HUES48 (cell line): ENCODE data around the gene RELT.

ENCODE experiments used
- H3K27ac ChIP-seq: one replicate; pipeline ENCODE4 v1.7.0; 2013; ENCODE audit warnings: low read depth, low read length, inconsistent platforms
- H3K27me3 ChIP-seq: 2 replicates; pipeline ENCODE4 v1.6.1; 2013; ENCODE audit warnings: mild to moderate bottlenecking, low read length; ENCODE audit not compliant: control insufficient read depth, insufficient read depth
- H3K36me3 ChIP-seq: 2 replicates; pipeline ENCODE4 v1.6.1; 2013; ENCODE audit warnings: low read length; ENCODE audit not compliant: control insufficient read depth, insufficient read depth
- H3K4me1 ChIP-seq: 2 replicates; pipeline ENCODE4 v1.6.1; 2013; ENCODE audit warnings: mild to moderate bottlenecking, low read length; ENCODE audit not compliant: control insufficient read depth, insufficient read depth
- H3K4me3 ChIP-seq: 2 replicates; pipeline ENCODE4 v1.5.1; 2013; ENCODE audit warnings: mild to moderate bottlenecking, low read depth, low read length
- H3K9ac ChIP-seq: 2 replicates; pipeline ENCODE4 v1.6.1; 2013; ENCODE audit warnings: mild to moderate bottlenecking, low read depth, low read length, moderate library complexity
- H3K9me3 ChIP-seq: 2 replicates; pipeline ENCODE4 v1.6.1; 2013; ENCODE audit warnings: low read length; ENCODE audit not compliant: control insufficient read depth, insufficient read depth

Gene RELT

GRCh38 chr11:73376160-73376802 is at the start of gene RELT:
TSS of gene RELT (plus strand) at chr11:73376399. CDS start at chr11:73389137, 12,738 bp downstream.
- peak within 1 kb of the TSS; percentile 62 for H3K27ac ChIP-seq
- H3K36me3 ChIP-seq: no peaks in the 10 kb centered on the region
- peaks cover 9% of the 10 kb centered on the region; the same call in 1 of the 2 replicates for H3K4me1 ChIP-seq
- peak within 1 kb of the TSS; percentile 44; the same call in 1 of the 2 replicates for H3K9ac ChIP-seq
- peaks cover 8% of the 10 kb centered on the region for H3K27me3 ChIP-seq
- no peaks in the 10 kb centered on the region for H3K9me3 ChIP-seq
- peak within 1 kb of the TSS; percentile 71 for H3K4me3 ChIP-seq

- Histone ChIP-seq H3K9ac (no peak overlapping the region), H3K36me3 (no peaks in the 10 kb centered on the region), H3K4me1 (peaks cover 37% of the 10 kb centered on the region), H3K27ac (no peak overlapping the region), H3K4me3 (no peak overlapping the region), H3K9me3 (no peaks in the 10 kb centered on the region), H3K27me3 (peaks cover 20% of the 10 kb centered on the region)
Observed at GRCh38 chr11:73326929-73327811, 49.0 kb upstream of the RELT start.

GRCh38 chr11:73327812-73328364 is 48.3 kb upstream of the RELT start:
- Histone ChIP-seq H3K9me3 (no peaks in the 10 kb centered on the region), H3K4me3 (no peak overlapping the region), H3K27ac (no peak overlapping the region), H3K27me3 (peaks cover 23% of the 10 kb centered on the region), H3K36me3 (no peaks in the 10 kb centered on the region), H3K9ac (no peak overlapping the region), H3K4me1 (peaks cover 37% of the 10 kb centered on the region)

GRCh38 chr11:73330569-73331093 is 45.6 kb upstream of the RELT start:
- no peaks in the 10 kb centered on the region for H3K36me3 ChIP-seq

GRCh38 chr11:73331138-73331916 is 44.9 kb upstream of the RELT start:
- no peak overlapping the region for H3K9ac ChIP-seq
- H3K4me1 ChIP-seq: peaks cover 40% of the 10 kb centered on the region
- no peak overlapping the region for H3K4me3 ChIP-seq
- H3K27me3 ChIP-seq: peaks cover 47% of the 10 kb centered on the region
- no peaks in the 10 kb centered on the region for H3K9me3 ChIP-seq
- no peaks in the 10 kb centered on the region for H3K36me3 ChIP-seq
- H3K27ac ChIP-seq: peak overlapping the region; percentile 14

More at GRCh38 chr11:73330569-73331093, 45.6 kb upstream of the RELT start:
- H3K9ac ChIP-seq: no peak overlapping the region
- H3K9me3 ChIP-seq: no peaks in the 10 kb centered on the region
- H3K4me1 ChIP-seq: peaks cover 40% of the 10 kb centered on the region
- peaks cover 47% of the 10 kb centered on the region for H3K27me3 ChIP-seq
- H3K27ac ChIP-seq: peak overlapping the region; percentile 8
- no peak overlapping the region for H3K4me3 ChIP-seq

GRCh38 chr11:73333173-73333572 is 43.0 kb upstream of the RELT start:
- no peaks in the 10 kb centered on the region for H3K9me3 ChIP-seq
- no peak overlapping the region for H3K4me3 ChIP-seq
- H3K27ac ChIP-seq: peak overlapping the region; percentile 21
- H3K9ac ChIP-seq: no peak overlapping the region
- no peaks in the 10 kb centered on the region for H3K36me3 ChIP-seq
- peaks cover 40% of the 10 kb centered on the region for H3K4me1 ChIP-seq
- peaks cover 47% of the 10 kb centered on the region for H3K27me3 ChIP-seq

GRCh38 chr11:73333640-73334383 is 42.4 kb upstream of the RELT start:
- Histone ChIP-seq H3K36me3 (no peaks in the 10 kb centered on the region), H3K27me3 (peaks cover 42% of the 10 kb centered on the region), H3K27ac (no peak overlapping the region), H3K4me1 (peaks cover 40% of the 10 kb centered on the region), H3K4me3 (no peak overlapping the region), H3K9me3 (no peaks in the 10 kb centered on the region), H3K9ac (no peak overlapping the region)

- Histone ChIP-seq H3K27me3 (peaks cover 42% of the 10 kb centered on the region), H3K9me3 (no peaks in the 10 kb centered on the region), H3K9ac (no peak overlapping the region), H3K36me3 (no peaks in the 10 kb centered on the region), H3K27ac (peak overlapping the region; percentile 39), H3K4me3 (no peak overlapping the region), H3K4me1 (peaks cover 40% of the 10 kb centered on the region)
Observed at GRCh38 chr11:73334384-73335203, 41.6 kb upstream of the RELT start.

GRCh38 chr11:73335204-73335923 is 40.8 kb upstream of the RELT start:
- Histone ChIP-seq H3K9ac (no peak overlapping the region), H3K27me3 (peaks cover 41% of the 10 kb centered on the region), H3K36me3 (no peaks in the 10 kb centered on the region), H3K4me3 (no peak overlapping the region), H3K9me3 (no peaks in the 10 kb centered on the region), H3K27ac (peak overlapping the region; percentile 39), H3K4me1 (peaks cover 45% of the 10 kb centered on the region)
